Measurements from ENCODE around the gene ARL4C. TPM values are rescaled to one million over a fixed set of nuclear protein-coding genes. Genes with fewer than 3 reads are reported as not detected.

ARL4C gene
- total and polyA plus RNA-seq, 2 experiments from 2014 or later = 5.8 to 9.9 TPM

DNA sequence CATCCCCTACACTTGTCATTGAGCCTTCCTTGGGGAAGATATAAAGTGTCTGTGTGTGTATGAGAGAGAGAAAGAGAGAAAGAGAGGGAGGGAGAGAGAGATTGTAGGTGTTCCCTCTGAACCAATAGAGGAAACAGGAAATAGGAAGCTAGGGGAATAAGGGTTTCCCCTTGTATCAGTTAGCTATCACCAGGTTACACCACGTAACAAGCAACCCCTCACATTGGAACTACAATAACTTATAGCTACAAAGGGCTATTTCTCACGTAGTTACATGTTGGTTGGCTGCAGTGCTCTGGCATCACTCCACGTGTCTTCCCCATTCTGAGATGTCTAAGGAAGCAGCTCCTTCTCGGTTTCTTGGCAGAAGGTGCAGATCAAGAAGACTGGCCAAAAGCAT is 41.0 kb upstream of the ARL4C start (continued):
- TF ChIP-seq, protein P1, sequence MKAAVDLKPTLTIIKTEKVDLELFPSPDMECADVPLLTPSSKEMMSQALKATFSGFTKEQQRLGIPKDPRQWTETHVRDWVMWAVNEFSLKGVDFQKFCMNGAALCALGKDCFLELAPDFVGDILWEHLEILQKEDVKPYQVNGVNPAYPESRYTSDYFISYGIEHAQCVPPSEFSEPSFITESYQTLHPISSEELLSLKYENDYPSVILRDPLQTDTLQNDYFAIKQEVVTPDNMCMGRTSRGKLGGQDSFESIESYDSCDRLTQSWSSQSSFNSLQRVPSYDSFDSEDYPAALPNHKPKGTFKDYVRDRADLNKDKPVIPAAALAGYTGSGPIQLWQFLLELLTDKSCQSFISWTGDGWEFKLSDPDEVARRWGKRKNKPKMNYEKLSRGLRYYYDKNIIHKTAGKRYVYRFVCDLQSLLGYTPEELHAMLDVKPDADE (IDR thresholded peaks at IDR 0.05) = no peak
- TF ChIP-seq, protein P2, sequence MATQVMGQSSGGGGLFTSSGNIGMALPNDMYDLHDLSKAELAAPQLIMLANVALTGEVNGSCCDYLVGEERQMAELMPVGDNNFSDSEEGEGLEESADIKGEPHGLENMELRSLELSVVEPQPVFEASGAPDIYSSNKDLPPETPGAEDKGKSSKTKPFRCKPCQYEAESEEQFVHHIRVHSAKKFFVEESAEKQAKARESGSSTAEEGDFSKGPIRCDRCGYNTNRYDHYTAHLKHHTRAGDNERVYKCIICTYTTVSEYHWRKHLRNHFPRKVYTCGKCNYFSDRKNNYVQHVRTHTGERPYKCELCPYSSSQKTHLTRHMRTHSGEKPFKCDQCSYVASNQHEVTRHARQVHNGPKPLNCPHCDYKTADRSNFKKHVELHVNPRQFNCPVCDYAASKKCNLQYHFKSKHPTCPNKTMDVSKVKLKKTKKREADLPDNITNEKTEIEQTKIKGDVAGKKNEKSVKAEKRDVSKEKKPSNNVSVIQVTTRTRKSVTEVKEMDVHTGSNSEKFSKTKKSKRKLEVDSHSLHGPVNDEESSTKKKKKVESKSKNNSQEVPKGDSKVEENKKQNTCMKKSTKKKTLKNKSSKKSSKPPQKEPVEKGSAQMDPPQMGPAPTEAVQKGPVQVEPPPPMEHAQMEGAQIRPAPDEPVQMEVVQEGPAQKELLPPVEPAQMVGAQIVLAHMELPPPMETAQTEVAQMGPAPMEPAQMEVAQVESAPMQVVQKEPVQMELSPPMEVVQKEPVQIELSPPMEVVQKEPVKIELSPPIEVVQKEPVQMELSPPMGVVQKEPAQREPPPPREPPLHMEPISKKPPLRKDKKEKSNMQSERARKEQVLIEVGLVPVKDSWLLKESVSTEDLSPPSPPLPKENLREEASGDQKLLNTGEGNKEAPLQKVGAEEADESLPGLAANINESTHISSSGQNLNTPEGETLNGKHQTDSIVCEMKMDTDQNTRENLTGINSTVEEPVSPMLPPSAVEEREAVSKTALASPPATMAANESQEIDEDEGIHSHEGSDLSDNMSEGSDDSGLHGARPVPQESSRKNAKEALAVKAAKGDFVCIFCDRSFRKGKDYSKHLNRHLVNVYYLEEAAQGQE (IDR thresholded peaks at IDR 0.05; ENCODE audit: unreplicated experiment) = no peak
- no peak for TF ChIP-seq NANOG (IDR thresholded peaks at IDR 0.05; ENCODE audit: borderline replicate concordance)

DNA sequence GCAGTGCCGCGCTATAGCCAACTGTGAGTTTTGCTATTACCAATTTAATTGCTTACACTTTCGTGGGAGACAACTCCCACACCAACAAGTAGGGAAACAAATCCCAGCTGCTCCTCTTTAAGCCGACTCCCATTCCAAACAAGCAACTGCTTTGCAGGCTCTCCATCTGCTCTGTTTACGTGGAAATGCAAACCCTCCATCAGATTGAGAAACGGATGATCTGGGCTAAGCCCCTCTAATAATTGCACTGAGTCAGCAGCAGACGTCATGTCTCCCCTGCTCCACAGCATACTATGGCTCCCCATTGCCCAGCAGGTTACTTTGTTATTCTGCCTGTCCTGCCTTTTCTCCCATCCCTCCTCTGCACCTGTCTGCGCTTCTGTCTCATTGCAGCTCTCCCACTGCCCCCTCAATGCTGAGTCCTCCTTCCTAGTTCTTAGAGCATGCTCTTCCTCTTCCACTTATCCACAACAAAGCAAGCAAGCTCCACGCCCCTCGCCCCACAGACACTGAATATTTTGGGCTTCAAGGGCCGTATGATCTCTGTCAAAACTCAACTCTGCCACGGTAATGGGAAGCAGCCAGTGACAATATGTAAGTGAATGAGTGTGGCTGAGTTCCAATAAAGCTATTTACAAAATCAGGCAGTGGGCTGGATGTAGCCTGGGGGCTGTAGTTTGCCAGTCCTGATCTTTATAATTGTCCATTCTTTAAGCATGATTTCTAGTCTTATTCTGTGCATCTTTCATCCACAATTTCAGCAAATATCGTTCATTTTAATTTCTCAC is 39.5 kb upstream of the ARL4C start:
- H4K20me1 ChIP-seq (replicated peaks; ENCODE audit: insufficient read depth) = no peaks in the 10 kb centered on the region
- Mint-ChIP-seq H3K27ac (no peak overlapping the region), H3K4me1 (no peaks in the 10 kb centered on the region), H3K9me3 (peaks cover 7% of the 10 kb centered on the region; the same call in 1 of the 3 replicates), H3K27me3 (ENCODE audit: insufficient read depth, low read depth, poor library complexity) (no peaks in the 10 kb centered on the region), H3K36me3 (ENCODE audit: low read depth) (peaks cover 3% of the 10 kb centered on the region; the same call in 1 of the 3 replicates), H3K4me3 (no peak overlapping the region)
- no peaks in the 10 kb centered on the region for H3K9me2 ChIP-seq (ENCODE audit: insufficient read depth)
- no peaks in the 10 kb centered on the region for H3K27me3 ChIP-seq (ENCODE audit: insufficient read depth)
- no peaks in the 10 kb centered on the region for H3K4me1 ChIP-seq (ENCODE audit: insufficient read depth)
- H3K4me2 ChIP-seq = no peak overlapping the region
- H3K4me3 ChIP-seq = no peak overlapping the region
- no peak overlapping the region for H2AFZ ChIP-seq
- H3K36me3 ChIP-seq (ENCODE audit: insufficient read depth) = no peaks in the 10 kb centered on the region
- TF ChIP-seq EZH2phosphoT487 (IDR thresholded peaks at IDR 0.05; ENCODE audit: unreplicated experiment) = no peak
- TF ChIP-seq, protein P3, sequence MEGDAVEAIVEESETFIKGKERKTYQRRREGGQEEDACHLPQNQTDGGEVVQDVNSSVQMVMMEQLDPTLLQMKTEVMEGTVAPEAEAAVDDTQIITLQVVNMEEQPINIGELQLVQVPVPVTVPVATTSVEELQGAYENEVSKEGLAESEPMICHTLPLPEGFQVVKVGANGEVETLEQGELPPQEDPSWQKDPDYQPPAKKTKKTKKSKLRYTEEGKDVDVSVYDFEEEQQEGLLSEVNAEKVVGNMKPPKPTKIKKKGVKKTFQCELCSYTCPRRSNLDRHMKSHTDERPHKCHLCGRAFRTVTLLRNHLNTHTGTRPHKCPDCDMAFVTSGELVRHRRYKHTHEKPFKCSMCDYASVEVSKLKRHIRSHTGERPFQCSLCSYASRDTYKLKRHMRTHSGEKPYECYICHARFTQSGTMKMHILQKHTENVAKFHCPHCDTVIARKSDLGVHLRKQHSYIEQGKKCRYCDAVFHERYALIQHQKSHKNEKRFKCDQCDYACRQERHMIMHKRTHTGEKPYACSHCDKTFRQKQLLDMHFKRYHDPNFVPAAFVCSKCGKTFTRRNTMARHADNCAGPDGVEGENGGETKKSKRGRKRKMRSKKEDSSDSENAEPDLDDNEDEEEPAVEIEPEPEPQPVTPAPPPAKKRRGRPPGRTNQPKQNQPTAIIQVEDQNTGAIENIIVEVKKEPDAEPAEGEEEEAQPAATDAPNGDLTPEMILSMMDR (conservative IDR thresholded peaks at IDR 0.05; ENCODE audit: low read depth in 2 of 2) = no peak
- no peak for TF ChIP-seq STAT1 (IDR thresholded peaks at IDR 0.05; ENCODE audit: unreplicated experiment)
- no peaks in the 10 kb centered on the region for H3F3A ChIP-seq (replicated peaks; ENCODE audit: low read depth)
- DNase-seq (ENCODE audit: low spot score) (no peak), ATAC-seq (no peak)
- H3K27ac ChIP-seq (ENCODE audit: low read depth) = no peak overlapping the region
- no peaks in the 10 kb centered on the region for H3K79me2 ChIP-seq (replicated peaks; ENCODE audit: insufficient read depth)

Data from GM23338 (cell line).